Skeletal muscle tissue (tissue), 4 donors: ENCODE results near the gene SNRNP200. TPM values are rescaled to one million over a fixed set of nuclear protein-coding genes. Genes with fewer than 3 reads are reported as not detected.
A peak's percentile ranks its signal among the peaks of the same experiment; 100 is the strongest.

Experiments
- H3K27ac ChIP-seq: one replicate; pipeline ENCODE4 v1.7.0; 2013; ENCODE audit warnings: mild to moderate bottlenecking, low read depth, low read length, inconsistent platforms
- H3K27me3 ChIP-seq, 3 donors: one replicate each; pipeline ENCODE4 v1.7.0; 2013; ENCODE audit warnings: low read length in 3 of 3; ENCODE audit not compliant: control insufficient read depth in 3 of 3, insufficient read depth in 3 of 3
- H3K36me3 ChIP-seq, 3 donors: one replicate each; pipeline ENCODE4 v1.7.0; 2013; ENCODE audit warnings: low read length in 3 of 3; ENCODE audit not compliant: control insufficient read depth in 3 of 3, insufficient read depth in 3 of 3
- H3K4me1 ChIP-seq, 3 donors: one replicate each; pipeline ENCODE4 v1.7.0; 2013; ENCODE audit warnings: low read length in 3 of 3, mild to moderate bottlenecking in 3 of 3; ENCODE audit not compliant: control insufficient read depth in 3 of 3, insufficient read depth in 3 of 3
- H3K4me3 ChIP-seq, 3 donors: one replicate each; pipeline ENCODE4 v1.7.0; 2013; ENCODE audit warnings: low read length in 3 of 3
- H3K9ac ChIP-seq, 3 donors: one replicate each; pipeline ENCODE4 v1.7.0; 2013; ENCODE audit warnings: low read length in 3 of 3, mild to moderate bottlenecking in 3 of 3, moderate library complexity in 2 of 3, low read depth in 1 of 3
- H3K9me3 ChIP-seq, 3 donors: one replicate each; pipeline ENCODE4 v1.7.0; 2013; ENCODE audit warnings: low read length in 3 of 3; ENCODE audit not compliant: control insufficient read depth in 3 of 3
- total RNA-seq: library from RNA; depleted of rRNA; stranded (reverse); fragments of >200 nt; gene quantifications from one replicate; pipeline ENCODE4 v1.2.3, GENCODE V29; 2014
- donor health status: Osteomylitis.

SNRNP200 gene
- total RNA-seq, 1 donor from 2014 or later = 60.5 TPM

DNA sequence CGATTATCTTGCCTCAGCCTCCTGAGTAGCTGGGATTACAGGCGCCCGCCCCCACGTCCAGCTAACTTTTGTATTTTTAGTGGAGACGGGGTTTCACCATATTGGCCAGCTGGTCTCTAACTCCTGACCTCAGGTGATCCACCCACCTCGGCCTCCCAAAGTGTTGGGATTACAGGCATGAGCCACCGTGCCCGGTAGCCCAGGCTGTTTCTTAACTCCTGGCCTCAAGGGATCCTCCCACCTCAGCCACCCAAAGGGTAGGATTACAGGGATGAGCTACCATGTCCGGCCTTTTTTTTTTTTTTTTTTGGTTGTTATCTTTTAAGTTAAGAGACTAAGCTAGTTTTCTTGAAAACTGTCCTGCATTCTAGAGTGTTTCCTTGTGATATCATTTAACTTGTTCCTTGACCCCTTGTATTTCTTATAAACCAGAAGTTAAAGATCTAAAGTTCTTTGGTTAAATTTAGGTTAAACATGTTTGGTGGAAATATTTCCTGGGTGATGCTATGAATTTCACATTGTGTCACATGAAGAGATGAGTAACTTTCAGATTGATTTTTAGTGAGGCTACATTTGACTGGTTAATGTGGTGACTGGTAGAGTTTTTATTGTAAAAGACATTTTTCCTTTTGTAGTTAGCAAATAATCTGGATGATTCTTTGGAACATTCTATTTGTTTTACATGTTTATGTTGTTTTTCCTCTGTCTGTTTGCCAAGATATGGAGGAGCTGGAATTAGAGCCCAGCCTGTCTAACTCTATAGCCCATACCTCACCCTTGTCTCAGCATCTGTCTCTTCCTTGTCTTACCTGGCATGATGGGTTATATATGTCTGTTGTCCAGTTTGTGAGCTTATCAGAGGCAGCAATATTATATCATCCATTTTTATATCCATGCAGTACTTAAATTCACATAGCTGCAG is 35.4 kb upstream of the SNRNP200 start:
- Histone ChIP-seq H3K9ac (no peak overlapping the region), H3K36me3 (no peaks in the 10 kb centered on the region), H3K4me3 (no peak overlapping the region), H3K27ac (no peak overlapping the region), H3K4me1 (peaks cover 2 to 5% (median 5%) of the 10 kb centered on the region in 3 donors), H3K9me3 (no peaks in the 10 kb centered on the region), H3K27me3 (no peaks in the 10 kb centered on the region)

GRCh38 chr2:96336873-96337272 is 31.5 kb upstream of the SNRNP200 start:
- Histone ChIP-seq H3K4me3 (no peak overlapping the region), H3K9ac (no peak overlapping the region), H3K27me3 (no peaks in the 10 kb centered on the region), H3K4me1 (peaks cover 8 to 14% (median 12%) of the 10 kb centered on the region in 3 donors), H3K27ac (no peak overlapping the region), H3K36me3 (no peaks in the 10 kb centered on the region), H3K9me3 (no peaks in the 10 kb centered on the region)

- H3K27me3 ChIP-seq = no peaks in the 10 kb centered on the region
- peak overlapping the region in 2 of 3 donors; percentile 40 to 92 for H3K9ac ChIP-seq
- H3K4me3 ChIP-seq = peak overlapping the region; percentile 61 to 86 (median 84)
- no peak overlapping the region for H3K27ac ChIP-seq
- H3K9me3 ChIP-seq = no peaks in the 10 kb centered on the region
- H3K4me1 ChIP-seq = peaks cover 8 to 14% (median 12%) of the 10 kb centered on the region in 3 donors
- H3K36me3 ChIP-seq = no peaks in the 10 kb centered on the region
Observed at GRCh38 chr2:96336104-96336775, 30.9 kb upstream of the SNRNP200 start.

GRCh38 chr2:96333708-96334107 is 28.4 kb upstream of the SNRNP200 start:
- Histone ChIP-seq H3K9me3 (no peaks in the 10 kb centered on the region), H3K27me3 (no peaks in the 10 kb centered on the region), H3K36me3 (no peaks in the 10 kb centered on the region), H3K4me3 (no peak overlapping the region), H3K4me1 (peaks cover 10 to 19% (median 12%) of the 10 kb centered on the region in 3 donors), H3K9ac (no peak overlapping the region), H3K27ac (no peak overlapping the region)

DNA sequence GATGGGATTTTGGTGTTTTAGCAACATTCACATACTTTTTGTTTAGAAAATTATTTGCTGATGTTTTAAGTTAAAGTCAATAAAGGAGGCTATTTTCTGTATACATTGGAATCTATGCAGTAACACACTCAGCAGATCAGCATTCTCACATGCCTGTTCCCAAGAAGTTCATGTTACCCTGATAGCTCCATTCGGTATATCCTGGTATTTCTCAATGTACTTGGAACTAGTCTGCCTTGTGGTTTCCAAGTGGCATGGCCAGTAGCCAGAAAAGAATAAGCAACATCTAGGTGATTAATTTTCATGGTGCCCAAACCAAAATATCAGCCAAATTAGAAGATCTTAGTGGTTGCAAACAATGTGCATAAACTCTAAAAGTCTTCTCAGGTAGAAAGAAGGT is 25.1 kb upstream of the SNRNP200 start:
- H3K4me1 ChIP-seq = peaks cover 9 to 17% (median 10%) of the 10 kb centered on the region in 3 donors

GRCh38 chr2:96329874-96330273 is 24.5 kb upstream of the SNRNP200 start:
- H3K27ac ChIP-seq = no peak overlapping the region
- no peaks in the 10 kb centered on the region for H3K36me3 ChIP-seq
- H3K9me3 ChIP-seq = no peaks in the 10 kb centered on the region
- H3K4me1 ChIP-seq = peaks cover 9 to 13% (median 10%) of the 10 kb centered on the region in 3 donors
- H3K4me3 ChIP-seq = no peak overlapping the region
- H3K27me3 ChIP-seq = peaks cover 13 to 21% (median 13%) of the 10 kb centered on the region in 3 donors
- no peak overlapping the region for H3K9ac ChIP-seq

More for the DNA sequence above, 25.1 kb upstream of the SNRNP200 start:
- H3K9me3 ChIP-seq = no peaks in the 10 kb centered on the region
- H3K9ac ChIP-seq = no peak overlapping the region
- no peak overlapping the region for H3K27ac ChIP-seq
- no peaks in the 10 kb centered on the region for H3K36me3 ChIP-seq
- peaks cover 7 to 16% (median 10%) of the 10 kb centered on the region in 3 donors for H3K27me3 ChIP-seq
- no peak overlapping the region for H3K4me3 ChIP-seq

GRCh38 chr2:96329456-96329855 is 24.1 kb upstream of the SNRNP200 start:
- Histone ChIP-seq H3K36me3 (no peaks in the 10 kb centered on the region), H3K27ac (no peak overlapping the region), H3K9me3 (no peaks in the 10 kb centered on the region), H3K4me3 (no peak overlapping the region), H3K9ac (no peak overlapping the region), H3K27me3 (peaks cover 17 to 25% (median 17%) of the 10 kb centered on the region in 3 donors), H3K4me1 (peaks cover 8 to 13% (median 9%) of the 10 kb centered on the region in 3 donors)

DNA sequence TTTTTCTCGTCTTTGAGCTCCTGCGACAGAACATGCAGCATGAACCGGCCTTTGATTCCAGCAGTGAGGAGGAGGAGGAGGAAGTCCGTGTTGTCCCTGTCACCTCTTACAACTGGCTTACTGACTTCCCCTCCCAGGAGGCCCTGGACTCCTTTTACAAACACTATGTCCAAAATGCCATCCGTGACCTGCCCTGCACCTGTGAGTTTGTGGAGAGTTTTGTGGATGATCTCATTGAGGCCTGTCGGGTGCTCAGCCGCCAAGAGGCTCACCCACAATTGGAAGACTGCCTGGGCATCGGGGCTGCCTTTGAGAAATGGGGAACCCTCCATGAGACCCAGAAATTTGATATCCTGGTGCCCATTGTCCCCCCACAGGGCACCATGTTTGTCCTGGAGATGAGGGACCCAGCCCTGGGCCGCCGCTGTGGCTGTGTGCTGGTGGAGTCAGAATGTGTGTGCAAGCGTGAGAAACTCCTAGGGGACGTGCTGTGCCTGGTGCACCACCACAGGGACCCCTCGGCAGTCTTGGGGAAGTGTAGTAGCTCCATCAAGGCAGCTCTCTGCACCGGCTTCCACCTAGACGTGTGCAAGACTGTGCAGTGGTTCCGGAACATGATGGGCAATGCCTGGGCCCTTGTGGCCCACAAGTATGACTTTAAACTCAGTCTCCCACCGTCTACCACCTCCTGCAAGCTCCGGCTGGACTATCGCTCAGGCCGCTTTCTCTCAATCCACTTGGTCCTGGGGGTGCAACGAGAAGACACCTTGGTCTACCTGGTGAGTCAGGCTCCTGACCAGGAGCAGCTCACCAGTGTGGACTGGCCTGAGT is 21.9 kb upstream of the SNRNP200 start:
- Histone ChIP-seq H3K9ac (no peak overlapping the region), H3K36me3 (no peaks in the 10 kb centered on the region), H3K27me3 (peaks cover 20 to 41% (median 31%) of the 10 kb centered on the region in 3 donors), H3K9me3 (no peaks in the 10 kb centered on the region), H3K4me1 (peaks cover 8 to 13% (median 9%) of the 10 kb centered on the region in 3 donors), H3K4me3 (no peak overlapping the region), H3K27ac (no peak overlapping the region)

- H3K36me3 ChIP-seq = no peaks in the 10 kb centered on the region
- H3K27me3 ChIP-seq = peaks cover 25 to 48% (median 33%) of the 10 kb centered on the region in 3 donors
- no peaks in the 10 kb centered on the region for H3K9me3 ChIP-seq
- H3K9ac ChIP-seq = no peak overlapping the region
- no peak overlapping the region for H3K27ac ChIP-seq
- no peak overlapping the region for H3K4me3 ChIP-seq
- H3K4me1 ChIP-seq = peaks cover 9 to 20% (median 14%) of the 10 kb centered on the region in 3 donors
Observed at GRCh38 chr2:96326564-96326963, 21.2 kb upstream of the SNRNP200 start.
